HG03558 (cell line): ENCODE results near the gene CASP10.
A peak's percentile ranks its signal among the peaks of the same experiment; 100 is the strongest.

Experiments used
- ATAC-seq: cut with Tn5 transposase; IDR thresholded peaks from one replicate; pipeline ENCODE4 v1.9.1; 2021; ENCODE audit warnings: moderate number of reproducible peaks; ENCODE audit not compliant: unreplicated experiment; ENCODE audit errors: extremely low read depth

Gene CASP10

DNA sequence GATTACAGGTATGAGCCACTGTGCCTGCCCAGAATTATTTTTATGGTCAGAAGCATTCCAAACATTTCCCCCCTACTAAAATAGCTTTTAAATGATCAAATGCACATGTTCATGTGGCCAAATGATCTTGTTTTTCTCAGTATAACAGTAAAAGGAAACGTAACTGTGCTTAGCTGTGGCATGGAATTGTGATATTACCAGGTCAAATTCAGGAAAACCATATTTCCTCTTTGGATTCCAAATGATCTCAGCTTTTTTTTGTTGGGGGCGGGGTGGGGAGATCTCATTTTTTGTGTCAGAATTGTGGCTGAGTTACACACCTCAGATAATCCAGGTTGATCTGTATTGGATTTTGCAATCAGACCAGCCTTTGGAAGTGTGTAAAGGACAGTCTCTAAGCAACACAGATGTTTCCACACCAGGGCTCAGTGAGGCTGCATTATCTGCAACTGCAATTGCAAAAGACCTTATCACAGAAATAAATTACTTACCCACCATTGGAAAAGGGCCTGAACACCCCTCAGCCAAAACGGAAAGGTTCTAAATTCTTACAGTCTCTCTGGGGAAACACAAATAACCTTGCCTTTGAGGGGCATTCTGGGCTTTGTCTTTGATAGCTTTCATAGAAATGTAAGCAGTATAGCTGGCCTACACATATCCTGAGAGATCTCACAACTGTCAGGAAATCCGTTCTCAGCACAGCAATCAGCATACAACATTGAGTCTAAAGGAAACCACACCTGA, 8.4 kb downstream of the CASP10 start:
- ATAC-seq = no peak

DNA sequence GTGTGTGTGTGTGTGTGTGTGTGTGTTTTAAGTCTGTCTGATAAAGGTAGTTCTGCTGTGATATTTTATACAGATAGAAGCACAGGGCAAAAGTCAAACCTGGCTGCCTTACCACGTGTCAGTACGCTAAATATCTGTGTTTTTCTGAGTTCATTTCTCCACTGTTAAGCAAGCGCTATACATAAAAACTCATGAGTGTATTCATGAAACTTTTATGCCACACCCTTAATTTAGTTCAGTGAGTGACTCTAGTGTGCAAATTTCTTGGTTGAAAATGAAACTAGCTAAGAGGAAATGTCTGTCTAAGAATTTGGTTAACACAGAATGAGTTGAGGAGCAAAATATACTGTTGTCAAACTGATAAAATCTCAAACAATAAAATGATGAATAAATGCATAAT, 11.2 kb downstream of the CASP10 start:
- ATAC-seq = peak; percentile 91

DNA sequence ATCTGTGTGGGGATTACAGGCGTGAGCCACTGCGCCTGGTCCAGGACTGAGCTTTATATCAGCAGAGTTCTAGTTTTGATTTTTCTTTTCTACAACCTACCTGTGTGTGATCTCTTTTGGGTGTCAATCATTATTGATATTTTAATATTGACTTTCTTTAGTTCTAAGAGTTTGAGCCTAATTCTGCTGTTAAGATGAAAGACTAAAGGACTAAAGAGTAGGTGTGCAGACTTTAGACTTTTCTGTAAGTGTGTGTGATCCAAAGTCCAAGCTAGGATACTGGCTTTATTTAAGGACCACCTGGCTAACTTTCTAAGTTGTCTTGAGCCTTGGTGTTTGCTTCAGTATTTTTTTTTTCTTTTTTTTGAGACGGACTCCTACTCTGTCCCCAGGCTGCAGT, 12.4 kb downstream of the CASP10 start:
- no peak for ATAC-seq

DNA sequence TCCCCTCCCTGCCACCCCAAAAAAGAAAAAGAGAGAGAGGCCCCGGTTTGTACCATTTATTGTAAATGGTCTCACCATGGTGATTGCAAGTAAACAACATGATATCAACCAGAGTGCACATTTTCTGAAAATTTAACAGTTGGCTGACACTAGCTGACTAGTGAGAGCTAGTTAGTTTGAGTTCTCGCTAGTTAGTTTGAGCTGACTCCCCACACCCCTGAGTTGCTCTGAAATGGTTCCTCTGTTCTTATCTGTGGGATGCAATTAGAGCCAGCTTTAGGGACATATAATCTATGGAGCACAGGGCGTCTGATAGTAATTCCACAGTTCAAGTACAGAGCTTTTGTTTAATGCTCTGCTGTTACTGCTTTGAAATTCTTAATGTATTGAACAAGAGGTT, 13.1 kb downstream of the CASP10 start:
- ATAC-seq = no peak

GRCh38 chr2:201196803-201197202, 13.9 kb downstream of the CASP10 start:
- ATAC-seq = no peak

DNA sequence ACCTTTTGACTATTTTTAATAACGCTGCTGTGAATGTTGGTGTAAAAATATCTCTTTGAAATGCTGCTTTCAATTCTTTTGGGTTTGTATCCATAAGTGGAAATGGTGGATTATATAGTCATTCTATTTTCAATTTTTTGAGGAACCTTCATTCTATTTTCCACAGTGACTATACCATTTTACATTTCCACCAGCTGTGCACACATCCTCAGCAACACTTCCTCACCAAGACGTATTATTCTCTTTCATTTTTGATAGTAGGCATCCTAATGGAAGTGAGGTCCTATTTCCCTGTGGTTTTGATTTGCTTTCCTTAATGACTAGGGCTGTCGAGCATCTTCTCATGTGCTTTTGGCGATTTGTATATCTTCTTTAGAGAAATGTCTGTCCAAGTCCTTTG, 14.8 kb downstream of the CASP10 start:
- no peak for ATAC-seq

GRCh38 chr2:201199847-201200246, 16.9 kb downstream of the CASP10 start:
- ATAC-seq = no peak

GRCh38 chr2:201200345-201200744, 17.4 kb downstream of the CASP10 start:
- no peak for ATAC-seq

GRCh38 chr2:201201371-201201770, 18.4 kb downstream of the CASP10 start:
- ATAC-seq = no peak

DNA sequence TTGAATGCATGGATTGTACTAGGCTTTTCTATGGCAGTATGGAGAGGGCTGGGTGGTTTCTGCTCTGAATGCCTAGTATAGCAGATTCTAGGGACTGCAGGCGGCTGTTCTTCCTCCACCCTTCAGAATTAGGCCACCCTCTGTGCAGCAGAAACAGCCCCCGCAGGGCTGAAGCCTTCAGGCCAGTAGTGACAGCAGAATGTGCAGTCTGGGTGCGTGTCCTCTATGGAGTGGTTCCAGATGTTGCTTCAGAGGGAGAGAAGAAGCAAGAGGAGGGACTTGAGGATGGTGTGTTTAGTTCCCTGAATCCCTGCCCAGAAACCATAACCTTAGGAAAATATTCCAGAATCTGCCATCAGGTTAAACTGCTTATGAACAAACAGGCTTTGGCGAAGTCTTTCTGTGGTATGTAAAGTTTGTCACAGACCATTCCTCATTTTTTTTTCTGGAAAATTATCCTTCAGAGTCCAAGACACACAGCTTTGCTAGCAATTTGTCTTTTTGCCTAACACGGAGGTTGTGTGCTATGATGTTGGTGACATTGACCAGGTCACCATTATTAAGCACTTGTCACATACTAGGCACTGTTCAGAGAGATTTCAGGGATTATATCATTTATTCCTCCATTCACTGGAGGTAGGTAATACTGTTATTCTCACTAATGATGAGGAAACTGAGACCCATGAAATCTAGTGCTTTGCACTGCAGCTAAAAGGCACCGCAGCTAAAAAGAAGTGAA, 21.1 kb downstream of the CASP10 start:
- no peak for ATAC-seq

GRCh38 chr2:201204655-201205514, 21.9 kb downstream of the CASP10 start:
- ATAC-seq = no peak

GRCh38 chr2:201205515-201205849, 22.5 kb downstream of the CASP10 start:
- no peak for ATAC-seq

DNA sequence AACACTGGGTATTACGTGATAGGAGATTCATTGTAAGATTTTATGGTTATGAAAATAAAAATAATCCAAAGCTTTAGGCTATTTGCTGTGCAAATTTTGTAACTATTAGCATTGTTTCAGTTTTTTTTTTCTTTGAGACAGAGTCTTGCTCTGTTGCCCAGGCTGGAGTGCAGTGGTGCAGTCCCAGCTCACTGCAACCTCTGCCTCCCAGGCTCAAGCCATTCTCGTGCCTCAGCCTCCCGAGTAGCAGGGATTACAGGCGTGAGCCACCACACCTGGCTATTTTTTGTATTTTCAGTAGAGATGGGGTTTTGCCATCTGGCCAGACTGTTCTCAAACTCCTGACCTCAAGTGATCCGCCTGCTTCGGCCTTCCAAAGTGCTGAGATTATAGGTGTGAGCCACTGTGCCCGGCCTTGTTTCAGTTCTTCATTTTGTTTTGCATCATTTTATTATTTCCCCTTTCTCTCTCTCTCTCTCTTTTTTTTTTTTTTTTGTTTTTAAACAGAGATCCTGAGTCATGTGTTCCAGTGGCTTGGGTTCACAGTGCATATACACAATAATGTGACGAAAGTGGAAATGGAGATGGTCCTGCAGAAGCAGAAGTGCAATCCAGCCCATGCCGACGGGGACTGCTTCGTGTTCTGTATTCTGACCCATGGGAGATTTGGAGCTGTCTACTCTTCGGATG, 25.8 kb downstream of the CASP10 start:
- peak; percentile 59 for ATAC-seq

DNA sequence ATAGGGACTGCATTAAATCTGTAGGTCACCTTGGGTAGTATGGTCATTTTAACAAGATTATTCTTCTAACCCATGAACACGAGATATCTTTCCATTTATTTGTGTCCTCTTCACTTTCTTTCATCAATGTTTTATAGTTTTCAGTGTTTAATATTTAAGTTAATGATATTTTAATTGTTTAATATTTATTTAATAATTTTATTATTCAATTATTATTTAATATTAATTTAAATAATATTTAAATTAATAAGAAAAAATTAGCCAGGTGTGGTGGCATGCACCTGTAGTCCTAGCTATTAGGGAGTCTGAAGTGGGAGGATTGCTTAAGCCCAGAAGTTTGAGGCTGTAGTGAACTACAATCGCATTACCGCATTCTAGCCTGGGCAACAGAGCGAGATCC, 33.0 kb downstream of the CASP10 start:
- no peak for ATAC-seq

GRCh38 chr2:201216918-201217317, 34.0 kb downstream of the CASP10 start:
- ATAC-seq = no peak

- ATAC-seq = no peak
Measured at GRCh38 chr2:201218780-201219179, 35.8 kb downstream of the CASP10 start.

- no peak for ATAC-seq
Measured at GRCh38 chr2:201219328-201220096, 36.6 kb downstream of the CASP10 start.

DNA sequence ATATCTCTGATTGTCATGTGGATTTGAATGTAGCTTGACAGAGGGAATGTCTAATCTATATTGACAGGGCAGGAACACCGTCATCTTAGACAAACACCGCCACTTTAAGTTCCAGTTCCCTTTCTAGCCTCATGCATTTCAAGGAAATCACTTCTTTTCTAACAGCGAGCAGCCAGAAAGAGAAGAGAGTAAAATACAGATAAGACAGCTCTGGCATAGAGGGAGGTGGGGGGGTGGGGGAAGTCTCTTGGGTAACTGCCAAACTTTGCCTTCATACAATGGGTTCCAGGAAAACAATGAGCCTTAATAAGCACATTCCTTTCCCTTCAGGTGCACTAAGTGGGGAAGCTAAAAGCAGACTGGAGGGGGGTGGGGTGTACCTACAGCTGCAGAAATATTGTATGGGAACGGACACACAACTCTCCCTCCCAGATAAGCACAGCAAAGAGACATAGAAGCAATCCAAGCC, 37.2 kb downstream of the CASP10 start:
- ATAC-seq = no peak
